Stimulated activated naive CD8-positive, alpha-beta T cell treated with anti-CD3 and anti-CD28 coated beads, Interleukin-15, Interleukin-2, amounts not matched to agents 100 U/mL and 50 U/mL, for 24 hours (primary cell): Measurements from ENCODE around the gene MPLKIP.
"Not testable (repeated sequence)": the region's sequence is repeated elsewhere in the genome, so short reads cannot be mapped to it uniquely, and the experiment has no call there.

Experiments
- ATAC-seq: fragments of 150-1000 bp; cut with Tn5 transposase; one replicate; pipeline ENCODE4 v1.10.0; 2021
- DNase-seq: peaks from one replicate; pipeline ENCODE4 v3.0.0; 2021

MPLKIP gene

GRCh38 chr7:40133561-40134427, 628 bp downstream of the MPLKIP start:
- ATAC-seq (no peak), DNase-seq (no peak)

GRCh38 chr7:40122940-40123254, 11.5 kb downstream of the MPLKIP start:
- DNase-seq (no peak), ATAC-seq (no peak)

DNA sequence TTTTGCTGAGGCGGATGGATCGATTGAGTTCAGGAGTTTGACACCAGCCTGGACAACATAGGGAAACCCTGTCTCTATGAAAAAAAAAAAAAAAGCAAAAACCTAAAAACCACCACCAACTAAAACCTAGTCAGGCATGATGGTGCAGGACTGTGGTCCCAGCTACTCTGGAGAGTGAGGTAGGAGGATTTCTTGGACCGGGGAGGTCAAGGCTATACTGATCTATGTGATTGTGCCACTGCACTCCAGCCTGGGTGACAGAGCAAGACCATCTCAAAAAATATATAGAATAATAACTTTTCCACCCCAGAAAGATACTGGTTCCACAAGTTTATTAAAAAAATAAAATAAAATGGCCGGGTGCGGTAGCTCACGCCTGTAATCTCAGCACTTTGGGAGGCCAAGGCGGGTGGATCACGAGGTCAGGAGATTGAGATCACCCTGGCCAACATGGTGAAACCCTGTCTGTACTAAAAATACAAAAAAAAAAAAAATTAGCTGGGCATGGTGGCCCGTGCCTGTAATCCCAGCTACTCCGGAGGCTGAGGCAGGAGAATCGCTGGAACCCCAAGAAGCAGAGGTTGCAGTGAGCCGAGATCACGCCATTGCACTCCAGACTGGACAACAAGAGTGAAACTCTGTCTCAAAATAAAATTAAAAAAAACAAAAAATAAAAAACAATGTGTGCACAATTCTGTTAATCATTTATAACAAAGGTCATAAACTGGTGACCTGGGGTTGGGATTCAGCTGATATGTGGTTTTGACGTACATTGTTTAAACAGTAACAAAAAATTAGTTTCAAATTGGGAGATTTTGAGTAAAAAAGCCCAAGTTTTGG, 12.1 kb downstream of the MPLKIP start:
- not testable (repeated sequence) for DNase-seq, ATAC-seq

DNA sequence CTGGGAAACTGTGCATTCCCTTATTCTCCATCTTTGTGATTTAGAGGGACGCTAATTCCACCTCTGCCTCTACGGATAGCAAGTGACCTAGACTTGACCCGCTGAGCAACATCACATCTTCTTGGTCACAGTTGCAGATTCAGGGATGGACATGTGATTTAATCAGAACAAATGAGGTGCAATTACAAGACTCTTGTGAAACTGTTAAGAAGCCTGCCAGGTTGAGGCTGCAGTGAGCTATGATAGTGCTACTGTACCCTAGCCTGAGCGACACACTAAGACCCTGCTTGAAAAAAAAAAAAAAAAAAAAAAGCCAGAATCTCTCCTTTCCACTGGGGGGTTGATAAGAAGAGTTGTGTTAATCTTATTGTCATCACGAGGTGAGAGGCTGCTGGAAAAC, 14.4 kb downstream of the MPLKIP start:
- DNase-seq: no peak
- no peak for ATAC-seq

- not testable (repeated sequence) for DNase-seq, ATAC-seq
Measured at GRCh38 chr7:40118201-40118600, 16.2 kb downstream of the MPLKIP start.

- ATAC-seq, DNase-seq: not testable (repeated sequence)
Measured at GRCh38 chr7:40117199-40117598, 17.2 kb downstream of the MPLKIP start.

DNA sequence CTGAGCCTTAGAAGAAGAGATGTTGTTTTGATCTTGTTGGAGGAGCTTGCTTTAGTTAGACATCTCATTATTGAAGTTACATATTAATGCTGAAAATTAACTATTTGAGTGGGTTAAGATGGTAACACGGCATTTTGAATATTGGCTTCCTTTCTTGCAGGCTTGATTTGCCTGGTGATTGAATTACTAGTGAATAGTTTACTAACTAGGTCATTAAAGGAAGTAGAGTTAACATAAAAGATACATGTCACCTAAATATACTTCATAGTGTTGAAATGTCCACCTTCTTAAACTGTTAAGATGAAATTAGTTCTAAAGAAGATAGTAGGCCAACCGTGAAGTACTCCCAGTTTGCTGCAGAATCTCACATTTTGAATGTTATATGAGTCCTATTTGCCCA, 18.5 kb downstream of the MPLKIP start:
- DNase-seq (no peak), ATAC-seq (no peak)

- no peak for DNase-seq
Measured at GRCh38 chr7:40105879-40106473, 28.4 kb downstream of the MPLKIP start.

DNA sequence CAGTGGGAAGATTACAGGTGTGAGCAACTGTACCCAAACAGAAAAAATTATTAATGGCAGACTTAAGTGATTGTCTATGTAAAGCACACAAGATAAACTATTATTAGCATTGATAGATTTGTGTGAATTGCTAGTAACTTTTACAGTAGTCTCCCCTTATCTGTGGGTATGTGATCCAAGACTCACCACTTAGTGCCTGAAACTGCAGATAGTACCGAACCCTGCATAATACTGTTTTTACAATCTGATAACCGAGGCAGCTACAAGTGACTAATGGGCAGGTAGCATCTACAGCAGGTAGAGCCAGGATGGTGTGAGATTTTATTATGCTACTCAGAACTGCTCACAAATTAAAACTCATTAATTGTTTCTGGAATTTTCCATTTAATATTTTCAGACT, 31.5 kb downstream of the MPLKIP start:
- no peak for DNase-seq
- ATAC-seq: no peak

More at GRCh38 chr7:40105879-40106473, 28.4 kb downstream of the MPLKIP start:
- no peak for ATAC-seq

GRCh38 chr7:40101201-40101600, 33.2 kb downstream of the MPLKIP start:
- ATAC-seq: no peak
- DNase-seq: no peak

DNA sequence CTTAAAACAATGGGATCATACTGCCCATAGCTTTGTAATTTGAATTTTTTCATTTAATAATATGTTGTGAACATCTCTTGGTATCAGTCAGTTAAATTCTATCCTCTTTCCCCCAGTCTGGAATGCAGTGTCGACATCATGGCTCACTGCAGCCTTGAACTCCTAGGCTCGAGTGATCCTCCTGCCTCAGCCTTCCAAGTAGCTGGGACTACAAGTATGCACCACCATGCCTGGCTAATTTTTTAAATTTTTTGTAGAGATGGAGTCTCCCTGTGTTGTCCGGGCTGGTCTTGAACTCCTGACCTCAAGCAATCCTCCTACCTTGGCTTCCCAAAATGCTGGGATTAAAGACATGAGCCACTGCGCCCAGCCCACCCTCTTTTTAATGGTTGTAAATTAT, 34.6 kb downstream of the MPLKIP start:
- no peak for DNase-seq
- ATAC-seq: no peak

DNA sequence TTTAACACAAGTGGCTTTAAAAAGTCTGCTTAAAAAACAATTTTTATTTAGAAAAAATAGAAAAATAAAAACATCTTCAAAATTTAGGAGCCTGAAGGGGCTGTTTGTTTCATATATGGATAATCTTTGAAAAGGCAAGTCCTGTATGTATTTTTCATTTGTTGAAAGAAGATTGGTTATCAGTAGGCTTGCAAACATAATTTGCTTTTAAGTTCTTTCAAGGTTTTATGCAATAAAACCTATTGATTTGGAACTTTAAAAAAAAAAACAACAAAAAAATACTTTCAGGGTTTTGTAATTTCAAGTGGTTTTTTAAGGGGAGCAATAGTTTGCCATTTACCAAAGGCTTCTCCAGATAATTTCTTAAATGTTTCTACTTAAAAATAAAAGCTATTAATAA, 35.6 kb downstream of the MPLKIP start:
- ATAC-seq (no peak), DNase-seq (no peak)

- no peak for DNase-seq
- no peak for ATAC-seq
Measured at GRCh38 chr7:40097728-40098127, 36.7 kb downstream of the MPLKIP start.

DNA sequence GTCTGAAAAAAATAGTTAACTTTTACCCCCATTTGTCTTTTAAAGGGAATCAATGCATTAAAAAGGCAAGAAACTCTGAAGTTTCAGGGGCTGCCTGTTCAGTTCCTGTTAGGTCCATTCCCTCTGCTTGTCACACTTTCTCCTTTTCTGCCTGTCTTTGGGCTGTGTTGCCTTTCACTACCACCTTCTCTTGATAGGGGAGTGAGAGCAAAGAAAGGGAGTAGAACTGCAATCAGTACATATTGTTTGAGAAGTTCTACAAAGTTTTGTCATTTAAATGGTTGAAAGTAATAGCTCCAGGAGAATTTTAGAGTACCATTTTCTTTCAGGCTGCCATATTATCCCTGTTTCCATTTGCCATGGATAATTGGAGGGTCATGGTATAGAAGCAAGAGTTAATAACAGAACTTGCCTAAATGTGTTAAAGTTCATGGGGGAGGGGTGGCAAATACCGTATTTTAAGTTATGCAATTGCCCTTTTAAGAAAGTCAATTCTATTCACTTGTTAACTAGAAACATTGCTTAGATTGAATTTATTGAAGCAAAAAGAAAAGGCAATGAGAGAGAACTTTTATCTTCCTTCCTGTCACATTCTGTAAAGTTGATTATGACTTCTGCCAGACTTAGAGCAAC, 38.6 kb downstream of the MPLKIP start:
- ATAC-seq (no peak), DNase-seq (no peak)

GRCh38 chr7:40095230-40095629, 39.2 kb downstream of the MPLKIP start:
- no peak for DNase-seq
- no peak for ATAC-seq

DNA sequence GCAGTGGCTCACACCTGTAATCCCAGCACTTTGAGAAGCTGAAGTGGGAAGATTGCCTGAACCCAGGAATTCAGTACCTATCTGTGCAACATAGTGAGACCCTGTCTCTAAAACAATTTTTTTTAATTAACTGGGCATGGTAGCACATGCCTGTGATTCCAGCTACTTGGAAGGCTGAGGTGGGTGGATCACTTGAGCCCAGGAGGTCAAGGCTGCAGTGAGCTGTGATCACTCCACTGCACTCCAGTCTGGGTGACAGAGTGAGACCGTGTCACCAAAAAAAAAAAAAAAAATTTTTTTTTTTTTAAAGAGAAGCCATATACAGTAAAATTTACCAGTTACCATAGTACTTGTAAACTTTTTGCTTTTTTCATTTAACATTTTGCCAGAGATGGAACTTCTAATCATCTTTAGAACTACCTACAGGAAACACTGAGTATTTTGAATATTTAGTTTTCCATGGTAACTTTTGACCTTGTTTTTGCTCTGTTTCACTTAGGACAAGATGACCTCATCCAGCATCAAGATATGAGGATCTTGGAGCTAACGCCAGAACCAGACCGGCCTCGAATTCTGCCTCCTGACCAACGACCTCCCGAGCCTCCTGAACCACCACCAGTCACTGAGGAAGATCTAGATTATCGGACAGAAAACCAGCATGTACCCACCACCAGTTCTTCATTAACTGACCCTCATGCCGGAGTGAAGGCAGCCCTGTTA, 40.6 kb downstream of the MPLKIP start:
- DNase-seq (no peak), ATAC-seq (no peak)

- no peak for DNase-seq
- no peak for ATAC-seq
Measured at GRCh38 chr7:40092182-40092581, 42.2 kb downstream of the MPLKIP start.

DNA sequence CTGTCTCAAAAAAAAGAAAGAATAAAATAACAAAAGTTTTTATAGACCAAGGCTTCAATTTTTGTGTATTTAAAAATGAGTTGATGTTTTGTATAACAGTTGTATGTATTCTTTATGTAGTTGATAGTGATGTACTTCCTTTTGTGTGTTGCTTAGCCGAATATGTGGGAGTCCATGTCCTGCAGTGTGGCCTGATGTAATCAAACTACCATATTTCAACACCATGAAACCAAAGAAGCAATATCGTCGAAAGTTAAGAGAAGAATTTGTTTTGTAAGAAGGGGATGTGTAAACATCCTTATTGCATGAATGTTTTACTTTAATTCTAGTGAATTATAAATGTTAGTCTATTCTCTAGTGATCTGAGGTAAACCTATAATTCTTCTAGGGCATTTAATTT, 56.6 kb downstream of the MPLKIP start:
- no peak for ATAC-seq

More for the DNA sequence above, 56.6 kb downstream of the MPLKIP start:
- DNase-seq: no peak
